A673 (cell line): ENCODE data around the gene DHRS13. TPM values are rescaled to one million over a fixed set of nuclear protein-coding genes. Genes with fewer than 3 reads are reported as not detected.
A peak's percentile ranks its signal among the peaks of the same experiment; 100 is the strongest.

Source experiments
- BruUV-seq: library from RNA; stranded (reverse); fragments of 400-500 nt; replicated peaks from 2 replicates; lab custom pipeline; 2021; lab: Mats Ljungman, UMichigan
- CTCF ChIA-PET: fragments of 300-600 bp; sonication (Branson Sonifier 250); formaldehyde crosslinking; loops from one replicate; lab custom pipeline; 2022; ENCODE audit warnings: antibody characterized with exemption; lab: Charles Lee
- POLR2A ChIA-PET: fragments of 300-600 bp; sonication (Branson Sonifier 250); formaldehyde crosslinking; loops from one replicate; lab custom pipeline; 2022; ENCODE audit warnings: antibody characterized with exemption; ENCODE audit not compliant: low non-redundant PET; lab: Charles Lee
- DNase-seq: peaks from one replicate; pipeline ENCODE4 v3.0.0-alpha.2; 2015; ENCODE audit warnings: low spot score
- H3K27ac ChIP-seq: fragments of 200-600 bp; sonication (generic); 2 replicates; pipeline ENCODE4 v1.5.1; 2016; ENCODE audit warnings: mixed run types, low read depth, mild to moderate bottlenecking, mixed read lengths, antibody characterized with exemption, low read length; ENCODE audit not compliant: poor library complexity, severe bottlenecking
- H3K27me3 ChIP-seq: fragments of 200-600 bp; sonication (generic); replicated peaks from 2 replicates; pipeline ENCODE4 v1.6.1; 2017; ENCODE audit warnings: mixed run types, low read depth, mild to moderate bottlenecking, mixed read lengths, antibody characterized with exemption, low read length; ENCODE audit not compliant: insufficient read depth, poor library complexity
- H3K36me3 ChIP-seq: fragments of 200-600 bp; sonication (generic); 2 replicates; pipeline ENCODE4 v1.6.1; 2016; ENCODE audit warnings: mixed run types, mild to moderate bottlenecking, mixed read lengths, antibody characterized with exemption, low read length; ENCODE audit not compliant: insufficient read depth, poor library complexity, severe bottlenecking
- H3K4me1 ChIP-seq: fragments of 200-600 bp; sonication (generic); 2 replicates; pipeline ENCODE4 v1.6.1; 2017; ENCODE audit warnings: mixed run types, mild to moderate bottlenecking, mixed read lengths, antibody characterized with exemption, low read length; ENCODE audit not compliant: insufficient read depth, poor library complexity, severe bottlenecking
- H3K4me3 ChIP-seq: fragments of 200-600 bp; sonication (generic); 2 replicates; pipeline ENCODE4 v1.5.1; 2016; ENCODE audit warnings: low read depth, mixed run types, mild to moderate bottlenecking, mixed read lengths, low read length; ENCODE audit not compliant: poor library complexity, severe bottlenecking
- H3K9me3 ChIP-seq: fragments of 200-600 bp; sonication (generic); 2 replicates; pipeline ENCODE4 v1.6.1; 2016; ENCODE audit warnings: mixed run types, low read depth, mild to moderate bottlenecking, mixed read lengths, antibody characterized with exemption, low read length; ENCODE audit not compliant: poor library complexity, severe bottlenecking
- EZH2 ChIP-seq: fragments of 200-600 bp; sonication (generic); IDR thresholded peaks from 2 replicates; pipeline ENCODE4 v1.6.1; 2017; ENCODE audit warnings: borderline replicate concordance, low read depth, mild to moderate bottlenecking, mixed read lengths, antibody characterized with exemption, low read length; ENCODE audit not compliant: poor library complexity, severe bottlenecking
- intact Hi-C: fragments of 100-400 bp; cut with micrococcal nuclease; formaldehyde crosslinking; loops from one replicate; pipeline ENCODE4 v1.10.0; 2022; ENCODE audit not compliant: unreplicated experiment
- total RNA-seq: library from RNA; stranded (reverse); gene quantifications from 2 replicates; pipeline ENCODE4 v1.2.3, GENCODE V29; 2021
- TF ChIP-seq, protein P1 (sequence below): fragments of 300-800, 200-600 bp; sonication (generic); conservative IDR thresholded peaks from 2 replicates; pipeline ENCODE4 v1.5.1; 2017; ENCODE audit warnings: low read depth, mild to moderate bottlenecking, antibody characterized with exemption, low read length, moderate library complexity, mixed read lengths

Gene DHRS13
- total RNA-seq, 1 experiment from 2014 or later = 41.9 TPM

DNA sequence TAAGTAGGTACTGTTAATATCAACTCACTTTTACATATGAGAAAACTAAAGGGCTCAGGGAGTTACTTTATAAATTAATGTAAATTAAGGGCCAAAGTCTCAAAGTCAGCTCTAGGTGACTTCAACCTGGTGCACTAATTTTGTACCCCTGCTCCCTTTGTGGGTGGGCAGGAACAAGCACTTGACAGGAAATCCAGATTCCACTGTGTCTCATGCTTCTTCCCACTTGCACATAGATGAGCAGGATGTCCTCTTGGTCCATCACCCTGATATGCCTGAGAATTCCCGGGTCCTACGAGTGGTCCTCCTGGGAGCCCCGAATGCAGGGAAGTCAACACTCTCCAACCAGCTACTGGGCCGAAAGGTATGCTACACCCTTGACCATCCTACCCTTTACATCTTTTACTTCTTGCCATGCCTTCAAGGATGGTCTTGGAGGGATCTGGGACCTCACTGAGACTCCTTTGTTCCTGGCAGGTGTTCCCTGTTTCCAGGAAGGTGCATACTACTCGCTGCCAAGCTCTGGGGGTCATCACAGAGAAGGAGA, 46.8 kb downstream of the DHRS13 start:
- BruUV-seq = no TSS peak
- Histone ChIP-seq H3K4me3 (peak overlapping the region; percentile 75), H3K9me3 (no peaks in the 10 kb centered on the region), H3K27ac (no peak overlapping the region), H3K36me3 (peaks cover 24% of the 10 kb centered on the region), H3K4me1 (peaks cover 3% of the 10 kb centered on the region), H3K27me3 (no peaks in the 10 kb centered on the region)
- POLR2A ChIA-PET = no interaction called here
- CTCF ChIA-PET = interaction anchor here (0.8 kb wide), 1 partner anchor 261 kb away, joined by 3 read pairs; no protein-coding TSS in a partner anchor
- TF ChIP-seq, protein P1, sequence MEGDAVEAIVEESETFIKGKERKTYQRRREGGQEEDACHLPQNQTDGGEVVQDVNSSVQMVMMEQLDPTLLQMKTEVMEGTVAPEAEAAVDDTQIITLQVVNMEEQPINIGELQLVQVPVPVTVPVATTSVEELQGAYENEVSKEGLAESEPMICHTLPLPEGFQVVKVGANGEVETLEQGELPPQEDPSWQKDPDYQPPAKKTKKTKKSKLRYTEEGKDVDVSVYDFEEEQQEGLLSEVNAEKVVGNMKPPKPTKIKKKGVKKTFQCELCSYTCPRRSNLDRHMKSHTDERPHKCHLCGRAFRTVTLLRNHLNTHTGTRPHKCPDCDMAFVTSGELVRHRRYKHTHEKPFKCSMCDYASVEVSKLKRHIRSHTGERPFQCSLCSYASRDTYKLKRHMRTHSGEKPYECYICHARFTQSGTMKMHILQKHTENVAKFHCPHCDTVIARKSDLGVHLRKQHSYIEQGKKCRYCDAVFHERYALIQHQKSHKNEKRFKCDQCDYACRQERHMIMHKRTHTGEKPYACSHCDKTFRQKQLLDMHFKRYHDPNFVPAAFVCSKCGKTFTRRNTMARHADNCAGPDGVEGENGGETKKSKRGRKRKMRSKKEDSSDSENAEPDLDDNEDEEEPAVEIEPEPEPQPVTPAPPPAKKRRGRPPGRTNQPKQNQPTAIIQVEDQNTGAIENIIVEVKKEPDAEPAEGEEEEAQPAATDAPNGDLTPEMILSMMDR = no peak
- TF ChIP-seq EZH2 = no peak
- DNase-seq = no peak
- intact Hi-C loops = loop anchor here (10.0 kb wide), 1 partner anchor 61 kb away; no protein-coding TSS in a partner anchor

DNA sequence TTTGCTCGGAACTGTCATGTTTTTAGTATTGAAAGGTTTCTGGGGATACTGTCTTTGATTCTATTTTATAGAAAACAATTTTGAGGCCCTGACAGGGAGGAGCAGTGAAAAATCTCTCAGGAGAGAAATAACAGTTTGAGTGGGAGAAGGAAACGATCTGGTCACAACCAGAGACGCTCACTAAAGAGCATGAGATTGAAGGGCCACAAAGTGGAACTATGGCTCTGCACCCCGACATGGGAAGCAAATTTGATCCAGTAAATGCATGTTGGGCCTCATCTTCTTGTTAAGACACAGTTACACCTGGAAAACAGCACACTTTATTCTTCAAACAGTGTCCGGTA, 47.6 kb downstream of the DHRS13 start:
- TSS peak; percentile 76 for BruUV-seq
- intact Hi-C loops = loop anchor here (10.0 kb wide), 1 partner anchor 61 kb away; no protein-coding TSS in a partner anchor
- POLR2A ChIA-PET = no interaction called here

DNA sequence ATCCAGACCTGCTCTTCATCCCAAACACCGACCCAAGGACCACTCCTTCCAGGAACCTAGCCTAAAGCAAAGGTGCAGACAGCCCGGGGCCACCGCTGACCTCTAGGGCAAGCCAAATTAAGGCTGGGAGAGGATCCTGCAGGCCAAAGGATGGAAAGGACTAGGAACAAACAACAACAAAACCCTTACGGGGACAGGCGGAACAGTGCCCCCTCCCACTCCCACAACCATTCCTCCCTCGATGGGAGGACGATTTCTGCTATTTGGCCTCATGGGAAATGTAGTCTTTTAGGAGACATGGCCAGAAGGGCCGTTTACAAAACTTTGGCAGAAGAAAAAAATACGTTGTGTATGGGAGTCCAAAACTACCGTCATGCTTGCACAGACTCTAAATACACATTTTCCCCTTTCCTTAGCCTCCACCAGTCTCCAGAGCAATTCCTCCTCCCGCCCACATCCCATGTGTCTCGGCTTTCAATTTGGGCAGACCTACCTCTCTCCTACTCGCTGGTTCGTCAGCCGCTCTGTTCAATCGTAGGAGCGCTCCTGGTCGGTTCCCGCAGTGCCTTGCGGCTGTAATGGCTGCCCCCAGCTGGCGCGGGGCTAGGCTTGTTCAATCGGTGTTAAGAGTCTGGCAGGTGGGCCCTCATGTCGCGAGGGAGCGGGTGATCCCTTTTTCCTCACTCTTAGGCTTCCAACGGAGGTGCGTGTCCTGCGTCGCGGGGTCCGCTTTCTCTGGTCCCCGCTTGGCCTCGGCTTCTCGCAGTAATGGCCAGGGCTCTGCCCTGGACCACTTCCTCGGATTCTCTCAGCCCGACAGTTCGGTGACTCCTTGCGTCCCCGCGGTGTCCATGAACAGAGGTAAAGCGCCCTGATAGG, 48.2 kb downstream of the DHRS13 start, which contains the start of gene ERAL1:
Gene ERAL1 (plus strand): TSS at position 560 of the 879 bp plus-strand sequence. CDS start 19 bp downstream, at position 579.
- intact Hi-C loops = loop anchor here (5.0 to 10.0 kb wide), 2 partner anchors 43 to 60 kb away; partner anchors contain the start of gene FLOT2
- CTCF ChIA-PET = interaction anchor here (0.6 kb wide), 1 partner anchor 184 kb away, joined by 4 read pairs; no protein-coding TSS in a partner anchor
- POLR2A ChIA-PET = no interaction called here
- Histone ChIP-seq H3K27ac (peak within 1 kb of the TSS; percentile 78), H3K4me3 (peak within 1 kb of the TSS; percentile 75), H3K9me3 (no peaks in the 10 kb centered on the region), H3K36me3 (peaks cover 16% of the 10 kb centered on the region), H3K4me1 (peaks cover 3% of the 10 kb centered on the region), H3K27me3 (no peaks in the 10 kb centered on the region)
- DNase-seq = peak; percentile 94
- BruUV-seq = TSS peak; percentile 96
- TF ChIP-seq EZH2 = no peak
- TF ChIP-seq, protein P1 = no peak

More for the DNA sequence above, 47.6 kb downstream of the DHRS13 start:
- Histone ChIP-seq H3K9me3 (no peaks in the 10 kb centered on the region), H3K4me1 (peaks cover 3% of the 10 kb centered on the region), H3K36me3 (peaks cover 20% of the 10 kb centered on the region), H3K27me3 (no peaks in the 10 kb centered on the region), H3K27ac (peak overlapping the region; percentile 78), H3K4me3 (peak overlapping the region; percentile 75)
- CTCF ChIA-PET = no interaction called here
- TF ChIP-seq, protein P1 = no peak
- no peak for TF ChIP-seq EZH2
- no peak for DNase-seq
